ENCODE measurements around the gene HGFAC. TPM values are rescaled to one million over a fixed set of nuclear protein-coding genes. Genes with fewer than 3 reads are reported as not detected.

HGFAC gene
- total and polyA plus RNA-seq, 10 of the 15 experiments (the other 5 are each of a cell fraction or from before 2014, with no cell fraction given) = 0.38 TPM; not detected in 9

GRCh38 chr4:3420956-3421355 lies 20.8 kb upstream of the HGFAC start:
- no peak overlapping the region for H3K4me2 ChIP-seq (ENCODE audit: control insufficient read depth, insufficient read depth)
- in situ Hi-C loops (cut with MboI) = no loop called here
- ATAC-seq (no peak), DNase-seq (ENCODE audit: low read depth, low spot score) (no peak), FAIRE-seq (no peak)
- ChIA-PET POLR2A (no interaction called here), RAD21 (ENCODE audit: unreplicated experiment) (no interaction called here), CTCF (interaction anchor here (0.7 to 1.3 kb wide), 2 partner anchors 60 to 75 kb away, joined by 3 to 4 read pairs; no protein-coding TSS in a partner anchor), SMC1A (ENCODE audit: uncharacterized antibody, unreplicated experiment) (no interaction called here)
- no peaks in the 10 kb centered on the region for H3K27me3 ChIP-seq (replicated peaks in 1 of 2; ENCODE audit: control insufficient read depth in 2 of 2, insufficient read depth in 2 of 2, low read length in 1 of 2)
- TF ChIP-seq MXI1 (IDR thresholded peaks at IDR 0.05; ENCODE audit: low read depth, low read length) = no peak
- TF ChIP-seq POLR2AphosphoS2 (IDR thresholded peaks at IDR 0.05; ENCODE audit: low read depth, low read length) = no peak
- TF ChIP-seq FOS (IDR thresholded peaks at IDR 0.05; ENCODE audit: borderline replicate concordance, extremely low read depth, insufficient read length) = no peak
- no peak for TF ChIP-seq ZNF24 (IDR thresholded peaks at IDR 0.05)
- TF ChIP-seq EZH2 (IDR thresholded peaks at IDR 0.05; ENCODE audit: borderline replicate concordance, control insufficient read depth, low read depth, low read length) = no peak
- TF ChIP-seq STAT3 (IDR thresholded peaks at IDR 0.05; ENCODE audit: low read depth, low read length) = no peak
- no peak for TF ChIP-seq E4F1 (IDR thresholded peaks at IDR 0.05; ENCODE audit: borderline replicate concordance, partially characterized antibody)
- no peak for TF ChIP-seq EGR1 (IDR thresholded peaks at IDR 0.05; ENCODE audit: borderline replicate concordance in 1 of 2, low read depth in 2 of 2, low read length in 2 of 2)
- no peak for TF ChIP-seq ZZZ3 (IDR thresholded peaks at IDR 0.05; ENCODE audit: control insufficient read depth, insufficient read length, low read depth)
- TF ChIP-seq CBX3 (IDR thresholded peaks at IDR 0.05; ENCODE audit: borderline replicate concordance, low read depth) = no peak
- no peak for TF ChIP-seq ZNF384 (IDR thresholded peaks at IDR 0.05; ENCODE audit: borderline replicate concordance, low read depth, low read length)
- TF ChIP-seq SREBF2 (IDR thresholded peaks at IDR 0.05; ENCODE audit: low read length) = no peak
- no peak for TF ChIP-seq RELB (IDR thresholded peaks at IDR 0.05; ENCODE audit: low read depth)
- no peak for TF ChIP-seq IRF5 (IDR thresholded peaks at IDR 0.05; ENCODE audit: borderline replicate concordance)
- TF ChIP-seq YY1 (IDR thresholded peaks at IDR 0.05; ENCODE audit: low read depth, low read length) = no peak
- TF ChIP-seq LARP7 (IDR thresholded peaks at IDR 0.05) = no peak
- intact Hi-C loops (cut with micrococcal nuclease; ENCODE audit: unreplicated experiment) = no loop called here
- no peaks in the 10 kb centered on the region for H4K20me1 ChIP-seq (ENCODE audit: control insufficient read depth, insufficient read depth)
- no peaks in the 10 kb centered on the region for H3K9me3 ChIP-seq (replicated peaks; ENCODE audit: control insufficient read depth, insufficient read depth, low read length)
- BruUV-seq (replicated peaks) = no TSS peak
- no peak overlapping the region for H3K27ac ChIP-seq (ENCODE audit: control insufficient read depth, insufficient read depth)
- H3K36me3 ChIP-seq (ENCODE audit: control insufficient read depth in 2 of 2, insufficient read depth in 2 of 2, low read length in 1 of 2) = no peaks in the 10 kb centered on the region
- WGBS (ENCODE audit: insufficient coverage, insufficient replicate concordance, low lambda C conversion rate, missing lambda C conversion rate) = 60% methylated on average over 10 of the region's 10 CpGs
- H3K9ac ChIP-seq (ENCODE audit: control insufficient read depth, insufficient read depth, low read length) = no peak overlapping the region
- no peaks in the 10 kb centered on the region for H3K79me2 ChIP-seq (ENCODE audit: control insufficient read depth, insufficient read depth, low read length)
- H2AFZ ChIP-seq (ENCODE audit: control insufficient read depth, low read depth, low read length) = no peak overlapping the region
- H3K4me3 ChIP-seq = no peak overlapping the region
- no peaks in the 10 kb centered on the region for H3K4me1 ChIP-seq (ENCODE audit: control insufficient read depth, insufficient read depth, low read length)

Measured in GM12878 (cell line).